Measurements from ENCODE around the gene PTPN3.
A peak's percentile ranks its signal among the peaks of the same experiment; 100 is the strongest.
"Not testable (repeated sequence)": the region's sequence is repeated elsewhere in the genome, so short reads cannot be mapped to it uniquely, and the experiment has no call there.

Gene PTPN3

GRCh38 chr9:109401169-109401989 is 96.7 kb downstream of the PTPN3 start:
- DNase-seq (ENCODE audit: low read depth in 2 of 2) = peak in 1 of 2 donors; percentile 20

DNA sequence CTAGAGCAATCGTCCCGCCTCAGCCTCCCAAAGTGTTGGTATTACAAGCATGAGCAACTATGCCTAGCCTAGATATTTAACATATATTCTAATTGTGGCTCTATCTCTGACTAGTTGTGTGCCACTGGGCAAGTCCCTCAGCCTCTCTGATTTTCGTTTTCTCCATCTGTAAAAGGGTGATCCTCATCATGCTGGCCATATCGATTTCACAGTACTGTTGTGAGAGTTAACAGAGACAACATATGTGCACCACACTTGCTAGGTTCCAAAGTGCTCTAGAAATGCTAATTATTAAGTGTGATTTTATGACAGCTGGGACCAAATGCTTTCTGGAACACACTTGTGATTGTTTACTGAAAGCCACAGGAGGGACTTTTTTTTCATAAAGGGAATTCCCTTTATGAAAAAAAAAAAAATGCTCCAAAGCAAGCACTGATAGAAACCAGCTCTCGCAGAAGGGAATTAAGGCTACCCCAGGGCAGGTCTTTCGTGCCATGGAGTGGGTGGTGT is 98.8 kb downstream of the PTPN3 start:
- no peak for DNase-seq (ENCODE audit: low read depth in 2 of 2)

DNA sequence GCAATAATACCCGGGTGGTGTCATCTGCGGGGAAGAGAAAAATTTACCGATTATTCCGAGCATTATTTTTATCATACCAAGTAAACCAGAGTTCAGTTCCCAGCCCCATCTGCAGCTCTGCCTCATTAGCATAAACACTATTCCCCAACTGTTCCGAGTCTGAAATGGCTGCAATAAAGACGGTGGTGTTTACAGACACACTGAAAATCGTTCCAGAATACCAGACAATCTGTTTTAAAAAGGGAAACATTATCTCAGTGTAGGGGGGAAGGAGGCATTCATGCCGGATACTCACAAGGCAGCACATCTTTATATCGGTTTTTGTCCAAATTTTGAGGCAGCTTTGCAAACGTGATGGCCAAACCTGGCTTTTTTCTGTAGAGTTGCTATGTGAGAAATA is 106.9 kb downstream of the PTPN3 start:
- DNase-seq (ENCODE audit: low read depth in 2 of 2) = no peak

GRCh38 chr9:109387856-109388255 is 110.3 kb downstream of the PTPN3 start:
- no peak for DNase-seq (ENCODE audit: low read depth in 2 of 2)

GRCh38 chr9:109387206-109387605 is 110.9 kb downstream of the PTPN3 start:
- no peak for DNase-seq (ENCODE audit: low read depth in 2 of 2)

DNA sequence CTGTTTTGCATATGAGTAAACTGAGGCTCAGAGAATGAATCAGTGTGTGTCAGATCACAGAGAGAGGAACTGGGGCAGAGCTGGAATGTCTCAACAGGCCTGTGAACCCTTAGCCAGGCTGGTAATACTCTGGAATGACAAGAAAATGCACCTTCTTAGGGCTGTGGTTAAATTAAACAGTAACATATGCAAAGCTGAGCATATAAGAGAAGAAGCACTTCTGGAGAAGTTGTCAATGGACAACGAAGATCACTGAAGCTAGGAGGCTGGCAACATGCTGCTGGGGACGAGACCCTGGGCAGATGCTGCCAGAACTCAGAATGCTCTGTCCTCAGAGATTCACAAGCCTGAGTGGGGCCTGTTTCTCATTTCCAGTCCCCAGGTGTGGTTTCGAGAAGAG is 112.6 kb downstream of the PTPN3 start:
- no peak for DNase-seq (ENCODE audit: low read depth in 2 of 2)

DNA sequence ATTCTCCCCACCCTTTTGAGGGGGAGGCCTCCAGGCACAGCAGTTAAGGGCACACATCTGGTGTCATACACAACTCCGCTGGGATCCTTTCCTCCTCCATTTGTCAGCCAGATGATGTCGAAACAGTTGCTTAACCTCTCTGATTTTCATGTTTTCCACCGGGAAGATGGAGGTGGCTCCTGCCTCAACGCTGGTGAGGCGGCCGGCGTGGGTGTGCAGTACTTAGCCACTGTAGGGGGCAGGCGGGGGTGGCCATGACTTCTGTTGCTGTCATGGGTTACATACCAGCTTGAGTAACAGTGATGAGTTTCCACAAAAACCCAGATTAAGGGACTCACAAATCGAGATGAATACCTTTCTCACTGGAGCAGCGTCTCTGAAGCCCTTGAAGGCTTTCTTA is 114.2 kb downstream of the PTPN3 start:
- no peak for DNase-seq (ENCODE audit: low read depth in 2 of 2)

- DNase-seq (ENCODE audit: low read depth in 2 of 2) = no peak
Measured at GRCh38 chr9:109383356-109383755, 114.8 kb downstream of the PTPN3 start.

GRCh38 chr9:109382585-109382984 is 115.5 kb downstream of the PTPN3 start:
- no peak for DNase-seq (ENCODE audit: low read depth in 2 of 2)

- DNase-seq (ENCODE audit: low read depth in 2 of 2) = no peak
Measured at GRCh38 chr9:109382182-109382581, 115.9 kb downstream of the PTPN3 start.

- no peak for DNase-seq (ENCODE audit: low read depth in 2 of 2)
Measured at GRCh38 chr9:109381011-109381729, 116.9 kb downstream of the PTPN3 start.

DNA sequence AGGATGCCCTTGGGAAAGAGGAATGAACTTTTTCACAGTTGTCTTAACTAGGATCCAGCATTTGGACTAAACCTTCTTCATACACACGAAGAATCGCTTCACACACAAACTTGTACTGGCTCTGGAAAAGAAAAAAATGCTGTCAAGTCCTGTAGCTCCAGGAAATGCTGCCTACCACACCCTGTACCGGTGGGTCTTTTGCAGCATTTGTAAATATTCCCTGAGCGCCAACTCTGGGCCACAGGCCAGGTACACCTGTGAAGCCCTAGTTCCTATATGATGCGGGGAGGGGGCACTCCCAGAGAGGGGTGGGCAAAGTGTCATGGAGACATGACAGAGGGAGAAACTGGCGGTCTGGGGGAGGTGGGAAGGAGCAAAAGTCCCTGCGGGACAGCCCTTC is 118.6 kb downstream of the PTPN3 start:
- DNase-seq (ENCODE audit: low read depth in 2 of 2) = no peak

- no peak for DNase-seq (ENCODE audit: low read depth in 2 of 2)
Measured at GRCh38 chr9:109378316-109378715, 119.8 kb downstream of the PTPN3 start.

DNA sequence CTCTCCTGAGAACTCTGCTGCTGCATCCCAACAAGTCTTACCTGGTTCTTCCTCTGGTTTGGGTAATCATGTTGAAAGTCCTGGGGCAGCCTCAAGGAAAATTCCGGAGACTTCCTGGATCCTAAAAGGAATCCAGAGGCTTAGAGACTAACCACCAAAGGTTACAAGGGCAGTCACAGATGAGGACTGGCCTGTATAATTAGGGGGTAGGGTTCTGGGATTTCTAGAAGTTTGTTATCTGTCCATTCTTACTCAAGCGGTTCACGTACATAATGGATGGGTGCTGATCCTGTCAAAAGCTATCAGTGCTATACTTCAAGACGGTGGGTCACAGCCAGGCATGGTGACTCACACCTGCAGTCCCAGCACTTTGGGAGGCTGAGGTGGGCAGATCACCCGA is 125.9 kb downstream of the PTPN3 start:
- DNase-seq (ENCODE audit: low read depth in 2 of 2) = no peak

DNA sequence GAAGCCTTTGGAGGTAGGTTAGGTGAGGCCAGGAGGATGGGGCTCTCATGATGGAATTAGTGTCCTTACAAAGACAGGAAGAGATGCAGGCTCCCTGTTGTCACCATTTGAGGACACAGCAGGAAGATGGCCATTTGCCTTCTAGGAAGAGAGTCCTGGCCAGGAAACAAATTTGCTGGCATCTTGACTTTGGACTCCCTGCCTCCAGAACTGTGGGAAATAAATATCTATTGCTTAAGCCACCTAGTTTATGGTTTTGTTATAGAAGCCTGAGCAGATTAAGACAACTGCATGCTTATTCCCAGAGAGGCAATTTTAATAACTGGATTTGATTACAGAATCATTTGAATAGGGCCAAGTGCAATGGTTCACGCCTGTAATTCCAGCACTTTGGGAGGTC is 126.7 kb downstream of the PTPN3 start:
- DNase-seq (ENCODE audit: low read depth in 2 of 2) = no peak

DNA sequence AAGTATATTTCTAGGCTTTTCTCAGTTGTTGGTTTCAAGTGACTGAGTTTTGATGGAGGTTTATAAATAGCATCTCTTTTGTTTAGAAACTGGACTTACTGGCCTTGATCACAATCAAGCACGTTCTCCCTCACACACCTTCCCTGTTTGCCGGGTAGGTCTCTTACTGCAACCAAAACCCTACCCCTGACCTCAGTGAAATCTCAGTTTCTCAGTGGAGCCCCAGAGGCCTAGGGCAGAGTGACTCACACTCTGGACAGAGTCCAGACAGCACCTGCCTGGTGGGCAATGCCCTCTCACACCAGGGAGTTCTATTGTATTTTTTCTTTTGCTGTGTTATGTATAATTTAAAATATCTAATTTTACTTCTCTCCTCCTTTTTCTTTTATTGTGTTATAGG is 128.8 kb downstream of the PTPN3 start:
- DNase-seq (ENCODE audit: low read depth in 2 of 2) = no peak

GRCh38 chr9:109360771-109361170 is 137.3 kb downstream of the PTPN3 start:
- DNase-seq (ENCODE audit: low read depth in 2 of 2) = no peak

- DNase-seq (ENCODE audit: low read depth in 2 of 2) = not testable (repeated sequence)
Measured at GRCh38 chr9:109358968-109359603, 139.0 kb downstream of the PTPN3 start.

- DNase-seq (ENCODE audit: low read depth in 2 of 2) = no peak
Measured at GRCh38 chr9:109355564-109356297, 142.4 kb downstream of the PTPN3 start.

- DNase-seq (ENCODE audit: low read depth in 2 of 2) = no peak
Measured at GRCh38 chr9:109354190-109354589, 143.9 kb downstream of the PTPN3 start.

DNA sequence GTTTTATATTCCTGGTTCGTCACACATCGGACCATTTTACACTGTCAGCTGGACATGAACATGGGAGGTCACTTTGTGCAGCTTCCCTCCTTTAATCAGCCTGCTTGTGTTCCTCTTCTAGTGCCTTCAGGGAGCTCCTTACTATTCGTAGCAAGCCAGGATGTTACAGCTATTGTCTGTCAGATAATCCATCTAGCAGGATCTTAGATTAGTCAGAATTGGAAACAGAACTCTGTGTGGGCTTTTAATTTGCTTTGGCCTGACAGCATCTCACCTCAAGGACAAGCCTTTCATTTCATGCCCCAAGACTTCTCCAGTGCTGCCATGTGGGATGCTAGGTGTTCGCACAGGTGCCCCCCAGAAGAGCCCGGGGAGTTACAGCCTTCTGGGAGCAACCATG is 147.1 kb downstream of the PTPN3 start:
- no peak for DNase-seq (ENCODE audit: low read depth in 2 of 2)

DNA sequence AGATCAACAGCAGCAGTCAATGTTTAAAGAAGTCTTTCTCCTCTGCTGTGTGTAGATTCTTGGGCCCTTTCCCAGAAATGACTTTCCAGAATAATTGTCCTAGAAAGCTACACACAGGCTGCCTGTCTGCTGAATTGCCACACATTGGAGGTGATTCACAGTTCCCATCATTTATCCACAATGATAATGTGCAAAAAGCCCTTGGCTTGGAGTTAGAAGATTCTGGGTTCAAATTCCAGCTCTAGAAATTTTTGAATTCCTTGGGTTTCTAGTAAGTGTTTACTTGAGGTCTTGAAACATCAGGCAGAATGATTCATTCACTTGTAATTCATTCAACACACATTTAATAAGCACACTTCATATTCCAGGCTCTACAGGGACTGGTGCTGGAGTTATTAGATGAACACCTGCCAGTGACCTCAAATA is 148.7 kb downstream of the PTPN3 start:
- no peak for DNase-seq (ENCODE audit: low read depth in 2 of 2)
